GM23338 (cell line): ENCODE data around the gene PCDHGB4. TPM values are rescaled to one million over a fixed set of nuclear protein-coding genes. Genes with fewer than 3 reads are reported as not detected.

Experiments used
- ATAC-seq: fragments of 200-7000 bp; cut with Tn5 transposase; 3 replicates; pipeline ENCODE4 v1.9.1; 2020
- DNase-seq: peaks from one replicate; pipeline ENCODE4 v3.0.0-alpha.2; 2015; ENCODE audit warnings: low spot score
- H2AFZ ChIP-seq: fragments of 200-600 bp; sonication (generic); 2 replicates; pipeline ENCODE4 v1.8.0; 2016; ENCODE audit warnings: antibody characterized with exemption, mild to moderate bottlenecking, moderate library complexity
- H3F3A ChIP-seq: fragments of 200-600 bp; sonication (generic); replicated peaks from 2 replicates; pipeline ENCODE4 v1.8.0; 2017; ENCODE audit warnings: antibody characterized with exemption, mixed run types, low read depth
- H3K27ac ChIP-seq: fragments of 200-600 bp; sonication (generic); 2 replicates; pipeline ENCODE4 v1.6.1; 2016; ENCODE audit warnings: low read depth
- H3K27me3 ChIP-seq: fragments of 200-600 bp; sonication (generic); 2 replicates; pipeline ENCODE4 v1.8.0; 2016; ENCODE audit warnings: mild to moderate bottlenecking, mixed run types, moderate library complexity; ENCODE audit not compliant: insufficient read depth
- H3K36me3 ChIP-seq: fragments of 200-600 bp; sonication (generic); 2 replicates; pipeline ENCODE4 v1.8.0; 2016; ENCODE audit warnings: mild to moderate bottlenecking; ENCODE audit not compliant: insufficient read depth
- H3K4me1 ChIP-seq: fragments of 200-600 bp; sonication (generic); 2 replicates; pipeline ENCODE4 v1.8.0; 2016; ENCODE audit warnings: mild to moderate bottlenecking, moderate library complexity; ENCODE audit not compliant: insufficient read depth
- H3K4me2 ChIP-seq: fragments of 200-600 bp; sonication (generic); 2 replicates; pipeline ENCODE4 v1.7.1; 2017; ENCODE audit warnings: mixed run types
- H3K4me3 ChIP-seq: fragments of 200-600 bp; sonication (generic); 2 replicates; pipeline ENCODE4 v1.6.1; 2016; ENCODE audit warnings: mixed run types
- H3K79me2 ChIP-seq: fragments of 200-600 bp; sonication (generic); replicated peaks from 2 replicates; pipeline ENCODE4 v1.8.0; 2017; ENCODE audit warnings: mild to moderate bottlenecking; ENCODE audit not compliant: insufficient read depth
- H3K9me2 ChIP-seq: fragments of 200-600 bp; sonication (generic); 2 replicates; pipeline ENCODE4 v1.8.0; 2017; ENCODE audit not compliant: insufficient read depth
- H4K20me1 ChIP-seq: fragments of 200-600 bp; sonication (generic); replicated peaks from 2 replicates; pipeline ENCODE4 v1.8.0; 2017; ENCODE audit warnings: mild to moderate bottlenecking; ENCODE audit not compliant: insufficient read depth
- H3K27ac Mint-ChIP-seq: 2 replicates; pipeline ENCODE4 v1.8.0; 2020; ENCODE audit warnings: inconsistent platforms, mild to moderate bottlenecking, moderate library complexity, mixed read lengths
- H3K27me3 Mint-ChIP-seq: 3 replicates; pipeline ENCODE4 v1.8.0; 2022; ENCODE audit warnings: low read depth, mild to moderate bottlenecking, moderate library complexity, mixed read lengths, inconsistent platforms; ENCODE audit not compliant: insufficient read depth, poor library complexity
- H3K36me3 Mint-ChIP-seq: 3 replicates; pipeline ENCODE4 v1.8.0; 2021; ENCODE audit warnings: low read depth, mild to moderate bottlenecking, inconsistent platforms, moderate library complexity, mixed read lengths
- H3K4me1 Mint-ChIP-seq: 3 replicates; pipeline ENCODE4 v1.8.0; 2020; ENCODE audit warnings: mild to moderate bottlenecking, inconsistent platforms, mixed read lengths
- H3K4me3 Mint-ChIP-seq: 3 replicates; pipeline ENCODE4 v1.8.0; 2021; ENCODE audit warnings: moderate library complexity, mild to moderate bottlenecking, inconsistent platforms, mixed read lengths
- H3K9me3 Mint-ChIP-seq: 3 replicates; pipeline ENCODE4 v1.8.0; 2020; ENCODE audit warnings: moderate library complexity, mild to moderate bottlenecking, inconsistent platforms, mixed read lengths
- CREB1 ChIP-seq: fragments of 250-450 bp; sonication (Bioruptor Pico); IDR thresholded peaks from 2 replicates; pipeline ENCODE4 v1.5.0; 2020; ENCODE audit warnings: low read depth, mild to moderate bottlenecking, moderate library complexity
- CTCF ChIP-seq, 2 experiments: fragments of 200-600 bp in 1 of 2; sonication (generic) in 1 of 2; conservative IDR thresholded peaks; 2 replicates each; pipeline versions ENCODE4 v1.5.1 to v1.6.1; 2016 to 2017; ENCODE audit warnings: antibody characterized with exemption in 2 of 2, low read depth in 2 of 2, mild to moderate bottlenecking in 2 of 2, moderate library complexity in 1 of 2
- EZH2 ChIP-seq: fragments of 200-600 bp; sonication (generic); IDR thresholded peaks from one replicate; pipeline ENCODE4 v1.8.0; 2017; ENCODE audit warnings: antibody characterized with exemption, mild to moderate bottlenecking, low read depth; ENCODE audit not compliant: unreplicated experiment
- JUNB ChIP-seq: IDR thresholded peaks from one replicate; pipeline ENCODE4 v1.6.1; 2016; ENCODE audit warnings: antibody characterized with exemption; ENCODE audit not compliant: unreplicated experiment
- NANOG ChIP-seq: IDR thresholded peaks from 2 replicates; pipeline ENCODE4 v1.6.1; 2016; ENCODE audit warnings: antibody characterized with exemption, borderline replicate concordance
- POLR2AphosphoS5 ChIP-seq: IDR thresholded peaks from 2 replicates; pipeline ENCODE4 v1.6.1; 2016; ENCODE audit warnings: antibody characterized with exemption, low read depth
- STAT1 ChIP-seq: IDR thresholded peaks from one replicate; pipeline ENCODE4 v1.6.1; 2016; ENCODE audit warnings: antibody characterized with exemption; ENCODE audit not compliant: unreplicated experiment
- ZNF114 ChIP-seq: fragments of 250-450 bp; sonication (Bioruptor Pico); IDR thresholded peaks from 2 replicates; pipeline ENCODE4 v1.5.0; 2020; ENCODE audit warnings: mild to moderate bottlenecking, moderate library complexity
- ZNF331 ChIP-seq: fragments of 250-450 bp; sonication (Bioruptor Pico); IDR thresholded peaks from 2 replicates; pipeline ENCODE4 v1.5.0; 2020; ENCODE audit warnings: low read depth, mild to moderate bottlenecking, moderate library complexity
- ZNF462 ChIP-seq: fragments of 250-450 bp; sonication (Bioruptor Pico); IDR thresholded peaks from 2 replicates; pipeline ENCODE4 v1.5.0; 2020; ENCODE audit warnings: mild to moderate bottlenecking, moderate library complexity
- polyA plus RNA-seq: library from polyadenylated mRNA; unstranded; fragments of >200 nt; fragmentation: Nextera tagmentation; extraction: Ambion mirVana; gene quantifications from 2 replicates; pipeline ENCODE4 v1.2.1, GENCODE V29; 2016
- total RNA-seq: library from RNA; depleted of rRNA; stranded (reverse); fragments of >200 nt; shearing (Covaris generic); gene quantifications from 2 replicates; pipeline ENCODE4 v1.2.3, GENCODE V29; 2014
- TF ChIP-seq, protein P1 (sequence below): IDR thresholded peaks from 2 replicates; pipeline ENCODE4 v1.6.1; 2016; ENCODE audit warnings: antibody characterized with exemption

The PCDHGB4 gene
- total and polyA plus RNA-seq, 2 experiments from 2014 or later: 3.5 to 16.6 TPM

DNA sequence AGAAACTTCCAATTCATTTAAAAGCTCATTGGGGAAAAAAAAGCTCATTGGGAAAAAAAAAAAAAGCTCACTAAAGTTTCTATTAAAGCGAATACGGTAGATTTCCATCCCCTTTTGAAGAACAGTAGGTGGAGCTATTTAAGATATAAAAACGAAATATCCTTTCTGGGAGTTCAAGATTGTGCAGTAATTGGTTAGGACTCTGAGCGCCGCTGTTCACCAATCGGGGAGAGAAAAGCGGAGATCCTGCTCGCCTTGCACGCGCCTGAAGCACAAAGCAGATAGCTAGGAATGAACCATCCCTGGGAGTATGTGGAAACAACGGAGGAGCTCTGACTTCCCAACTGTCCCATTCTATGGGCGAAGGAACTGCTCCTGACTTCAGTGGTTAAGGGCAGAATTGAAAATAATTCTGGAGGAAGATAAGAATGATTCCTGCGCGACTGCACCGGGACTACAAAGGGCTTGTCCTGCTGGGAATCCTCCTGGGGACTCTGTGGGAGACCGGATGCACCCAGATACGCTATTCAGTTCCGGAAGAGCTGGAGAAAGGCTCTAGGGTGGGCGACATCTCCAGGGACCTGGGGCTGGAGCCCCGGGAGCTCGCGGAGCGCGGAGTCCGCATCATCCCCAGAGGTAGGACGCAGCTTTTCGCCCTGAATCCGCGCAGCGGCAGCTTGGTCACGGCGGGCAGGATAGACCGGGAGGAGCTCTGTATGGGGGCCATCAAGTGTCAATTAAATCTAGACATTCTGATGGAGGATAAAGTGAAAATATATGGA lies 43.0 kb downstream of the PCDHGB4 start, which contains the start of gene PCDHGA12:
Gene PCDHGA12, plus strand, starts transcription at position 176 of the 782 bp plus-strand sequence. Its CDS starts 253 bp downstream, at position 429.
- Histone ChIP-seq H3K4me1 (no peaks in the 10 kb centered on the region), H3K27ac (no peak within 1 kb of the TSS), H3K4me2 (no peak within 1 kb of the TSS), H3K79me2 (no peaks in the 10 kb centered on the region), H3K36me3 (peaks cover 8% of the 10 kb centered on the region; the same call in 1 of the 2 replicates), H3F3A (no peaks in the 10 kb centered on the region), H3K4me3 (no peak within 1 kb of the TSS), H3K9me2 (no peaks in the 10 kb centered on the region), H4K20me1 (no peaks in the 10 kb centered on the region), H2AFZ (no peak within 1 kb of the TSS), H3K27me3 (no peaks in the 10 kb centered on the region)
- DNase-seq (peak; percentile 42), ATAC-seq (no peak)
- Mint-ChIP-seq H3K4me1 (no peaks in the 10 kb centered on the region; the same call in 2 of the 3 replicates), H3K27me3 (peaks cover 8% of the 10 kb centered on the region), H3K27ac (no peak within 1 kb of the TSS), H3K9me3 (peaks cover 82% of the 10 kb centered on the region), H3K36me3 (peaks cover 76% of the 10 kb centered on the region), H3K4me3 (no peak within 1 kb of the TSS)
- TF ChIP-seq CTCF (conservative IDR thresholded peaks at IDR 0.05; ENCODE audit: low read depth in 2 of 2) (peak; percentile 34 to 44; a peak in 3 of 4 replicates), CREB1 (CRISPR knock-in tag) (no peak)

DNA sequence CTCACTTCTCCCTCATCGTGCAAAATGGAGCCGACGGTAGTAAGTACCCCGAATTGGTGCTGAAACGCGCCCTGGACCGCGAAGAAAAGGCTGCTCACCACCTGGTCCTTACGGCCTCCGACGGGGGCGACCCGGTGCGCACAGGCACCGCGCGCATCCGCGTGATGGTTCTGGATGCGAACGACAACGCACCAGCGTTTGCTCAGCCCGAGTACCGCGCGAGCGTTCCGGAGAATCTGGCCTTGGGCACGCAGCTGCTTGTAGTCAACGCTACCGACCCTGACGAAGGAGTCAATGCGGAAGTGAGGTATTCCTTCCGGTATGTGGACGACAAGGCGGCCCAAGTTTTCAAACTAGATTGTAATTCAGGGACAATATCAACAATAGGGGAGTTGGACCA lies 43.8 kb downstream of the PCDHGB4 start:
- Histone ChIP-seq H3K9me2 (no peaks in the 10 kb centered on the region), H3K4me3 (no peak overlapping the region), H3K36me3 (peaks cover 8% of the 10 kb centered on the region; the same call in 1 of the 2 replicates), H3F3A (no peaks in the 10 kb centered on the region), H3K4me2 (no peak overlapping the region), H4K20me1 (no peaks in the 10 kb centered on the region), H3K27me3 (no peaks in the 10 kb centered on the region), H3K79me2 (no peaks in the 10 kb centered on the region), H3K4me1 (no peaks in the 10 kb centered on the region), H2AFZ (no peak overlapping the region), H3K27ac (no peak overlapping the region)
- Mint-ChIP-seq H3K4me1 (no peaks in the 10 kb centered on the region), H3K27ac (no peak overlapping the region), H3K27me3 (peaks cover 8% of the 10 kb centered on the region), H3K4me3 (no peak overlapping the region), H3K36me3 (peaks cover 68% of the 10 kb centered on the region), H3K9me3 (peaks cover 74% of the 10 kb centered on the region)
- DNase-seq (no peak), ATAC-seq (no peak)
- TF ChIP-seq NANOG: no peak
- TF ChIP-seq, protein P1, sequence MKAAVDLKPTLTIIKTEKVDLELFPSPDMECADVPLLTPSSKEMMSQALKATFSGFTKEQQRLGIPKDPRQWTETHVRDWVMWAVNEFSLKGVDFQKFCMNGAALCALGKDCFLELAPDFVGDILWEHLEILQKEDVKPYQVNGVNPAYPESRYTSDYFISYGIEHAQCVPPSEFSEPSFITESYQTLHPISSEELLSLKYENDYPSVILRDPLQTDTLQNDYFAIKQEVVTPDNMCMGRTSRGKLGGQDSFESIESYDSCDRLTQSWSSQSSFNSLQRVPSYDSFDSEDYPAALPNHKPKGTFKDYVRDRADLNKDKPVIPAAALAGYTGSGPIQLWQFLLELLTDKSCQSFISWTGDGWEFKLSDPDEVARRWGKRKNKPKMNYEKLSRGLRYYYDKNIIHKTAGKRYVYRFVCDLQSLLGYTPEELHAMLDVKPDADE: no peak
- TF ChIP-seq ZNF331: no peak
- no peak for TF ChIP-seq ZNF114 (CRISPR knock-in tag)
- no peak for TF ChIP-seq STAT1
- no peak for TF ChIP-seq EZH2
- no peak for TF ChIP-seq CREB1 (CRISPR knock-in tag)
- no peak for TF ChIP-seq JUNB
- no peak for TF ChIP-seq ZNF462 (CRISPR knock-in tag)
- no peak for TF ChIP-seq POLR2AphosphoS5
